NCI-H226 (cell line): ENCODE results near the gene ABCB6.

Experiments used
- DNase-seq: peaks from one replicate; pipeline ENCODE4 v3.0.0-alpha.2; 2015

Gene ABCB6

GRCh38 chr2:219245148-219245898, 26.6 kb upstream of the ABCB6 start, which contains the start of the genes GLB1L and STK16:
Gene GLB1L (minus strand): TSS chr2:219245444. CDS start chr2:219243573, 1,871 bp downstream.
Gene STK16 (plus strand): TSS chr2:219245479. CDS start chr2:219246000, 521 bp downstream.
- DNase-seq, result peak; percentile 92

GRCh38 chr2:219244789-219245147, 26.0 kb upstream of the ABCB6 start:
- no peak for DNase-seq

- no peak for DNase-seq
Measured at GRCh38 chr2:219243291-219243761, 24.6 kb upstream of the ABCB6 start.

GRCh38 chr2:219234331-219234730, 15.6 kb upstream of the ABCB6 start:
- no peak for DNase-seq

GRCh38 chr2:219230059-219230540, 11.3 kb upstream of the ABCB6 start:
- peak; percentile 38 for DNase-seq

- peak; percentile 99 for DNase-seq
Measured at GRCh38 chr2:219229305-219230058, 10.7 kb upstream of the ABCB6 start, which contains the start of the genes ANKZF1 and ATG9A. Gene ANKZF1 (plus strand): TSS chr2:219229806. CDS start chr2:219230258, 452 bp downstream. Gene ATG9A (minus strand): TSS chr2:219229636. CDS start chr2:219228024, 1,612 bp downstream.

GRCh38 chr2:219228911-219229304, 10.2 kb upstream of the ABCB6 start:
- DNase-seq, result no peak

- DNase-seq, result no peak
Measured at GRCh38 chr2:219228041-219228910, 9.5 kb upstream of the ABCB6 start.

GRCh38 chr2:219225350-219225749, 6.6 kb upstream of the ABCB6 start:
- no peak for DNase-seq

- no peak for DNase-seq
Measured at GRCh38 chr2:219223831-219224610, 5.3 kb upstream of the ABCB6 start.

- DNase-seq, result no peak
Measured at GRCh38 chr2:219221957-219222518, 3.3 kb upstream of the ABCB6 start.

- no peak for DNase-seq
Measured at GRCh38 chr2:219220652-219221402, 2.1 kb upstream of the ABCB6 start.

GRCh38 chr2:219219784-219220532, 1.2 kb upstream of the ABCB6 start:
- DNase-seq, result no peak

GRCh38 chr2:219218217-219218731, 484 bp downstream of the ABCB6 start:
- peak; percentile 76 for DNase-seq

- no peak for DNase-seq
Measured at GRCh38 chr2:219216535-219216915, 2.2 kb downstream of the ABCB6 start.

- no peak for DNase-seq
Measured at GRCh38 chr2:219215871-219216534, 2.8 kb downstream of the ABCB6 start.

- no peak for DNase-seq
Measured at GRCh38 chr2:219214786-219215185, 4.0 kb downstream of the ABCB6 start.

- DNase-seq, result no peak
Measured at GRCh38 chr2:219214141-219214540, 4.6 kb downstream of the ABCB6 start.

- DNase-seq, result no peak
Measured at GRCh38 chr2:219213486-219214071, 5.2 kb downstream of the ABCB6 start.
